ENCODE data around the gene VPS41. TPM values are rescaled to one million over a fixed set of nuclear protein-coding genes. Genes with fewer than 3 reads are reported as not detected.

The VPS41 gene
- polyA plus RNA-seq, 3 donors, result 12.7 to 62.2 (median 56.7) TPM

- no CpG with 5 or more reads among the region's 1 CpG for WGBS (ENCODE audit: insufficient coverage)
- no peak for TF ChIP-seq CTCF (IDR thresholded peaks at IDR 0.05)
- peaks cover 55% of the 10 kb centered on the region for H3K79me2 ChIP-seq (ENCODE audit: insufficient read depth, low read length)
Observed at GRCh38 chr7:38907766-38908165, 1.2 kb downstream of the VPS41 start.

GRCh38 chr7:38907066-38907465, 1.9 kb downstream of the VPS41 start:
- Mint-ChIP-seq H3K36me3 (peaks cover 0 to 6% of the 10 kb centered on the region in 2 donors), H3K9me3 (no peaks in the 10 kb centered on the region), H3K27me3 (ENCODE audit: low read depth in 3 of 3) (peaks cover 0 to 2% (median 0%) of the 10 kb centered on the region in 3 donors), H3K4me3 (peak overlapping the region in 1 of 2 donors; percentile 52), H3K27ac (peak overlapping the region in 6 of 7 donors; percentile 31 to 82 (median 66)), H3K4me1 (peaks cover 38% of the 10 kb centered on the region)
- H4K20me1 ChIP-seq (ENCODE audit: insufficient read depth, low read length), result peaks cover 52% of the 10 kb centered on the region
- WGBS (ENCODE audit: insufficient coverage), result 25% methylated on average over 2 of the region's 3 CpGs
- no peak for TF ChIP-seq CTCF (IDR thresholded peaks at IDR 0.05)
- DNase-seq, result peak; percentile 25 to 55 (median 48)
- H3K79me2 ChIP-seq (ENCODE audit: insufficient read depth, low read length), result peaks cover 62% of the 10 kb centered on the region
- peak overlapping the region; percentile 2 for H3K4me2 ChIP-seq (replicated peaks; ENCODE audit: extremely low read depth, low read length, poor library complexity, severe bottlenecking)
- H3K9me3 ChIP-seq (replicated peaks in 1 of 2; ENCODE audit: control insufficient read depth in 1 of 2, insufficient read depth in 1 of 2, low read length in 2 of 2), result no peaks in the 10 kb centered on the region
- H2AFZ ChIP-seq (ENCODE audit: insufficient read depth, low read depth, low read length, poor library complexity, severe bottlenecking), result peak overlapping the region; percentile 44
- intact Hi-C loops (cut with micrococcal nuclease), result no loop called here
- no peak overlapping the region for H3K9ac ChIP-seq (ENCODE audit: insufficient read depth, low read length, poor library complexity, severe bottlenecking)
- no peaks in the 10 kb centered on the region for H3K36me3 ChIP-seq (replicated peaks in 1 of 2; ENCODE audit: control insufficient read depth in 1 of 2, insufficient read depth in 2 of 2, low read length in 2 of 2)
- H3K27me3 ChIP-seq (ENCODE audit: control insufficient read depth in 2 of 2, insufficient read depth in 2 of 2, low read length in 2 of 2), result no peaks in the 10 kb centered on the region
- peak overlapping the region in 1 of 2 donors; percentile 60 for H3K27ac ChIP-seq (ENCODE audit: low read depth in 1 of 2, low read length in 2 of 2)
- H3K4me1 ChIP-seq (ENCODE audit: control insufficient read depth in 1 of 2, insufficient read depth in 2 of 2, low read length in 2 of 2), result peaks cover 22 to 34% of the 10 kb centered on the region in 2 donors
- peak overlapping the region in 1 of 3 experiments; percentile 96 for H3K4me3 ChIP-seq (replicated peaks in 1 of 3; ENCODE audit: low read depth in 2 of 3, low read length in 3 of 3)

More at GRCh38 chr7:38907766-38908165, 1.2 kb downstream of the VPS41 start:
- H3K27me3 Mint-ChIP-seq (ENCODE audit: low read depth in 3 of 3), result peaks cover 0 to 2% (median under 1%) of the 10 kb centered on the region in 3 donors
- no peak for DNase-seq
- peaks cover 0 to 3% of the 10 kb centered on the region in 2 donors for H3K36me3 Mint-ChIP-seq
- peaks cover 22 to 34% of the 10 kb centered on the region in 2 donors for H3K4me1 ChIP-seq (ENCODE audit: control insufficient read depth in 1 of 2, insufficient read depth in 2 of 2, low read length in 2 of 2)
- peak overlapping the region in 1 of 3 experiments; percentile 96 for H3K4me3 ChIP-seq (replicated peaks in 1 of 3; ENCODE audit: low read depth in 2 of 3, low read length in 3 of 3)
- H3K9me3 Mint-ChIP-seq, result no peaks in the 10 kb centered on the region
- no peak overlapping the region for H3K27ac Mint-ChIP-seq
- H3K4me1 Mint-ChIP-seq, result peaks cover 32% of the 10 kb centered on the region
- no peak overlapping the region for H3K9ac ChIP-seq (ENCODE audit: insufficient read depth, low read length, poor library complexity, severe bottlenecking)
- no peaks in the 10 kb centered on the region for H3K36me3 ChIP-seq (replicated peaks in 1 of 2; ENCODE audit: control insufficient read depth in 1 of 2, insufficient read depth in 2 of 2, low read length in 2 of 2)
- no peak overlapping the region for H2AFZ ChIP-seq (ENCODE audit: insufficient read depth, low read depth, low read length, poor library complexity, severe bottlenecking)
- intact Hi-C loops (cut with micrococcal nuclease), result no loop called here
- no peaks in the 10 kb centered on the region for H3K27me3 ChIP-seq (ENCODE audit: control insufficient read depth in 2 of 2, insufficient read depth in 2 of 2, low read length in 2 of 2)
- no peak overlapping the region for H3K27ac ChIP-seq (ENCODE audit: low read depth in 1 of 2, low read length in 2 of 2)
- H4K20me1 ChIP-seq (ENCODE audit: insufficient read depth, low read length), result peaks cover 45% of the 10 kb centered on the region
- H3K9me3 ChIP-seq (replicated peaks in 1 of 2; ENCODE audit: control insufficient read depth in 1 of 2, insufficient read depth in 1 of 2, low read length in 2 of 2), result no peaks in the 10 kb centered on the region
- peak overlapping the region in 1 of 2 donors; percentile 97 for H3K4me3 Mint-ChIP-seq
- peak overlapping the region; percentile 84 for H3K4me2 ChIP-seq (replicated peaks; ENCODE audit: extremely low read depth, low read length, poor library complexity, severe bottlenecking)

All from CD14-positive monocyte (primary cell).